Peyer's patch (tissue), 4 donors: ENCODE results near the gene ANKS6. TPM values are rescaled to one million over a fixed set of nuclear protein-coding genes. Genes with fewer than 3 reads are reported as not detected.

Experiments used
- DNase-seq, 3 donors: peaks; one replicate each; pipeline ENCODE4 v3.0.0-alpha.2; 2017 to 2019
- H3K27ac ChIP-seq, 4 donors: fragments of 200-600 bp; sonication (generic); one replicate each; pipeline ENCODE4 v1.5.1; 2016 to 2019
- H3K27me3 ChIP-seq, 2 donors: fragments of 200-600 bp; sonication (generic); one replicate each; pipeline ENCODE4 v1.5.1; 2019
- H3K36me3 ChIP-seq, 3 donors: fragments of 200-600 bp; sonication (generic); one replicate each; pipeline ENCODE4 v1.5.1; 2016 to 2019
- H3K4me1 ChIP-seq, 4 donors: fragments of 200-600 bp; sonication (generic); one replicate each; pipeline ENCODE4 v1.5.1; 2016 to 2019
- H3K4me3 ChIP-seq, 4 donors: fragments of 200-600 bp; sonication (generic); 1 replicate in 3 of 4; 2 replicates in 1 of 4; pipeline ENCODE4 v1.5.1; 2016 to 2019; ENCODE audit warnings: mild to moderate bottlenecking in 1 of 4
- H3K9me3 ChIP-seq, 4 donors: fragments of 200-600 bp; sonication (generic); one replicate each; pipeline ENCODE4 v1.5.1; 2016 to 2019; ENCODE audit warnings: mild to moderate bottlenecking in 1 of 4
- POLR2A ChIP-seq, 2 donors: fragments of 450-650 bp; IDR thresholded peaks; one replicate each; pipeline ENCODE4 v1.5.1; 2017; ENCODE audit warnings: antibody characterized with exemption in 2 of 2, mild to moderate bottlenecking in 2 of 2, moderate library complexity in 2 of 2
- total RNA-seq, 4 donors: library from RNA; depleted of rRNA; stranded (reverse); fragments of >200 nt; gene quantifications; one replicate each; pipeline ENCODE4 v1.1.0, GENCODE V29; 2016
- TF ChIP-seq, protein P1 (sequence below), 6 experiments: fragments of 450-650 bp in 4 of 6; fragments of 200-600 bp in 2 of 6; sonication (generic) in 1 of 6; IDR thresholded peaks; one replicate each; pipeline ENCODE4 v1.5.1; 2017 to 2019; ENCODE audit warnings: antibody characterized with exemption in 6 of 6, mild to moderate bottlenecking in 3 of 6, moderate library complexity in 1 of 6

The ANKS6 gene
- total RNA-seq, 4 donors from 2014 or later: 39.8 to 79.6 (median 54.6) TPM

DNA sequence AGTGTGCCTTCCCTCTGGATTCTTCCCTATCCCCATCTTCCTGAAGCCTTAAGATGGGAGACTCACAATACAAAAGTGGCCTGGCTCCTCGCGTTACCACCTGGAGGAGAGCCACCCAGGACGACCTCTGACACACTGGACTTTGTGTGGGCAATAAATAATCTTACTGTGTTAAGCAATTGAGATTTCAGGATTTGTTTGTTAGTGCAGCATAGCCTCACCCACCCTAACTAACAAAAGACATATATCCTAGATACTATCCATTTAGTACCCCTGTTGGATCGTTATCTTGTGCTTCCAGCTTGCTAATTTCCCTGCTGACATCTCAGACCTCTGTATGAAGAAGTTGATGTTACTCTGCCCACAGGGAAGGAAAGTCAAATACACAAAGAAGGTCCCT, 95.6 kb downstream of the ANKS6 start:
- Histone ChIP-seq H3K27me3 (no peaks in the 10 kb centered on the region), H3K4me3 (no peak overlapping the region), H3K9me3 (no peaks in the 10 kb centered on the region), H3K36me3 (no peaks in the 10 kb centered on the region), H3K4me1 (no peaks in the 10 kb centered on the region), H3K27ac (no peak overlapping the region)
- TF ChIP-seq, protein P1, sequence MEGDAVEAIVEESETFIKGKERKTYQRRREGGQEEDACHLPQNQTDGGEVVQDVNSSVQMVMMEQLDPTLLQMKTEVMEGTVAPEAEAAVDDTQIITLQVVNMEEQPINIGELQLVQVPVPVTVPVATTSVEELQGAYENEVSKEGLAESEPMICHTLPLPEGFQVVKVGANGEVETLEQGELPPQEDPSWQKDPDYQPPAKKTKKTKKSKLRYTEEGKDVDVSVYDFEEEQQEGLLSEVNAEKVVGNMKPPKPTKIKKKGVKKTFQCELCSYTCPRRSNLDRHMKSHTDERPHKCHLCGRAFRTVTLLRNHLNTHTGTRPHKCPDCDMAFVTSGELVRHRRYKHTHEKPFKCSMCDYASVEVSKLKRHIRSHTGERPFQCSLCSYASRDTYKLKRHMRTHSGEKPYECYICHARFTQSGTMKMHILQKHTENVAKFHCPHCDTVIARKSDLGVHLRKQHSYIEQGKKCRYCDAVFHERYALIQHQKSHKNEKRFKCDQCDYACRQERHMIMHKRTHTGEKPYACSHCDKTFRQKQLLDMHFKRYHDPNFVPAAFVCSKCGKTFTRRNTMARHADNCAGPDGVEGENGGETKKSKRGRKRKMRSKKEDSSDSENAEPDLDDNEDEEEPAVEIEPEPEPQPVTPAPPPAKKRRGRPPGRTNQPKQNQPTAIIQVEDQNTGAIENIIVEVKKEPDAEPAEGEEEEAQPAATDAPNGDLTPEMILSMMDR (IDR thresholded peaks at IDR 0.05): no peak
- no peak for TF ChIP-seq POLR2A (IDR thresholded peaks at IDR 0.05)
- no peak for DNase-seq

DNA sequence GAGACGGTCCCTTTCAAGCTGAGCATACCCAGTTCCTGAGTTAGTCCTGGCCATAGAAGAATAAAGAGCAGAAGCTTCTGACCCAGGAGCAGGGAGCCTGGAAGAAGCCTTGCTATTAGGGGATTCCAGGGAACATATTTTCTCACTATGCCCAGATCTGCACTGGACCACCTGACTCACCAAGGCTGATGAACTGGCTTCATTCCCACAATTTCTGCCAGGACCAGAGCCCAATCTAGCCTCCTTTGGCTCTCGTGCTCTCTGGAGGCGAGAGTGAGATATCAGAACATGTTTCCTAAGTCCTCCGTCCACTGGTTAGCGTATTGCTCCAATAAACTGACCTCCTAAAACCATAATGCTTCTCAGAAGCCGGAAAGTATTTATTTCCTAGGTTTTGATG, 97.5 kb downstream of the ANKS6 start:
- Histone ChIP-seq H3K9me3 (no peaks in the 10 kb centered on the region), H3K4me1 (no peaks in the 10 kb centered on the region), H3K27ac (no peak overlapping the region), H3K36me3 (no peaks in the 10 kb centered on the region), H3K4me3 (no peak overlapping the region), H3K27me3 (no peaks in the 10 kb centered on the region)
- DNase-seq: no peak
- TF ChIP-seq, protein P1 (IDR thresholded peaks at IDR 0.05): no peak
- no peak for TF ChIP-seq POLR2A (IDR thresholded peaks at IDR 0.05)

DNA sequence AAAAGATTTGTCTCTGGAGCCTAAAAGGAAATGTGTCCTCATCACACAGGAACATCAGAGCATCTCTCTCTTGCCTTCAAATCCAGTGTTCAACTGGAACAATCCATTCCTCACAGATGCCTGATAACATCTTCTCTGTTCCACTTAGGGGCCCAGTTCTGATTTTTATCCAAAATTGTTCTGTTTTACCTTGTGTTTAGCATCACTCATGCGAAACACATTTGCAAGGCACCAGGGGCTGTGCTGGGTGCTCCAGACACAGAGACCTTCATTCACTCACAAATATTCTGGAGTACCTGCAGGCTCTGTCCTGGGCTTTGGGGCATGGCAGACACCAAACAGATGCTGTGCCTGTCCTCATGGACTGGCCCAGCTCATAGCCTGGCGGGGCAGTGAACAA, 101.4 kb downstream of the ANKS6 start:
- Histone ChIP-seq H3K36me3 (no peaks in the 10 kb centered on the region), H3K9me3 (no peaks in the 10 kb centered on the region), H3K27me3 (no peaks in the 10 kb centered on the region), H3K4me3 (no peak overlapping the region), H3K4me1 (no peaks in the 10 kb centered on the region), H3K27ac (no peak overlapping the region)
- TF ChIP-seq, protein P1 (IDR thresholded peaks at IDR 0.05): no peak
- no peak for TF ChIP-seq POLR2A (IDR thresholded peaks at IDR 0.05)
- no peak for DNase-seq

DNA sequence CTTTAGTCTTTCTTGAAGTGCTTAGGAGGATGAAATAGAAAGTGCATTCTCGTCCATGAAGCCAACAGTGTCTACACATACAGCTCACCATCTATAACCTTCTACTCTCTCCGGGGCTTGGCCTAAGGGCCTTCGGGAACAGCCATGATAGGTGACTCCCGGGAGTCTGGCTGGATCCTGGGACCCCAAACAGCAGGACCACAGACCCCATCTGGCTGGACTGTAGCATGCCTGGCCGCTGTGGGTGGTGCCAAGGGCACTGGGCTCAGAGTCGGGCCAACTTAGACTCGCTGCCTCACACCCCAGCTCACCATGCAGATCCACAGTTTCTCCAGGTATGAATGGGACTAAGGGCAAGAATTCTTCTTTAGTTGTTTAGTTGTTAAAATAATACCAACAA, 104.0 kb downstream of the ANKS6 start:
- DNase-seq: no peak
- no peaks in the 10 kb centered on the region for H3K27me3 ChIP-seq
- H3K27ac ChIP-seq: no peak overlapping the region
- no peaks in the 10 kb centered on the region for H3K4me1 ChIP-seq
- H3K36me3 ChIP-seq: no peaks in the 10 kb centered on the region
- TF ChIP-seq POLR2A (IDR thresholded peaks at IDR 0.05): no peak
- TF ChIP-seq, protein P1 (IDR thresholded peaks at IDR 0.05): no peak
- H3K9me3 ChIP-seq: no peaks in the 10 kb centered on the region
- H3K4me3 ChIP-seq: no peak overlapping the region

DNA sequence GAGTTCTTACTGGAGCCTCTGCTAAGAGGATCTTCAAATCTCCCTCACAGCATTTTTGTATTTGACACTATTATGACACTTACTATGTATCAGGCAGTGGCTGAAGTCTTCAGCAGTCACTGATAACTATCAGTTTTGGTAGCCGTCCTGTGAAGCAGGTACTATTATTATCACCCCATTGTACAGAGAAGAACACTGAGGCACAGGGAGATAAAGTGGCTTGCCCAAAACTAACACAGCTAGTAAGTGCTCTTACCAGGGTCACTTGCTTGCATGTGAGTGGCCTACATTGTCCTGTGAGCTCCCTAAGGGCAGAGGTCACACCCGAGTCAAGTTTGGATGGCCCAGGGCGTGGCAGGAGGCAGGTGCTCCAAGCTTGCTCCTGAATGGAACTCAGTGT, 104.5 kb downstream of the ANKS6 start:
- no peak overlapping the region for H3K4me3 ChIP-seq
- no peak overlapping the region for H3K27ac ChIP-seq
- no peaks in the 10 kb centered on the region for H3K4me1 ChIP-seq
- DNase-seq: no peak
- TF ChIP-seq POLR2A (IDR thresholded peaks at IDR 0.05): no peak
- TF ChIP-seq, protein P1 (IDR thresholded peaks at IDR 0.05): no peak
- H3K27me3 ChIP-seq: no peaks in the 10 kb centered on the region
- H3K36me3 ChIP-seq: no peaks in the 10 kb centered on the region
- H3K9me3 ChIP-seq: no peaks in the 10 kb centered on the region

DNA sequence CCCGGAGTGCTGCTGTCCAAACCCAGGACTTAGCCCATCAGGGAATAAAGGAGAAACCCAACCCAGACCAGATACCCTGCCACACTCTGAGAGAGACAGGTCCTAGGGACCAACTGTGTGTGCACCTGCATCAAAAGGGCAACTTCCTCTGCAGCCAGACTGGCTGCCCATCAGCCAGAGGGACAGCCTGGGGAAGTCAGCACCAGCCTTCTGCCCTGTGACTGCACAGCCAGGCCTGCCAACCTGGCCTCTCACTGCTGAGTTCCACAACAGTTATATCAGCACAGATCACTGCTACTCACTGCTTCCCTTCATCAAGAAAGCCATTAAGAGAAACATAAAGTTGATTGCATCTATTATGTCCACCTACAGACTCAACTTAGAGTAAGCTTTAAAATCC, 105.7 kb downstream of the ANKS6 start:
- H3K36me3 ChIP-seq: no peaks in the 10 kb centered on the region
- DNase-seq: no peak
- H3K27me3 ChIP-seq: no peaks in the 10 kb centered on the region
- H3K4me3 ChIP-seq: no peak overlapping the region
- no peaks in the 10 kb centered on the region for H3K4me1 ChIP-seq
- H3K27ac ChIP-seq: no peak overlapping the region
- TF ChIP-seq, protein P1 (IDR thresholded peaks at IDR 0.05): no peak
- TF ChIP-seq POLR2A (IDR thresholded peaks at IDR 0.05): no peak
- H3K9me3 ChIP-seq: no peaks in the 10 kb centered on the region
